GM23248 (cell line): Measurements from ENCODE around the gene AKAP12. TPM values are rescaled to one million over a fixed set of nuclear protein-coding genes. Genes with fewer than 3 reads are reported as not detected.

Experiments used
- DNase-seq: peaks from one replicate; pipeline ENCODE4 v3.0.0-alpha.2; 2015
- H2AFZ ChIP-seq: fragments of 200-600 bp; sonication (generic); 2 replicates; pipeline ENCODE4 v1.6.1; 2016; ENCODE audit warnings: antibody characterized with exemption
- H3F3A ChIP-seq: fragments of 200-600 bp; sonication (generic); 2 replicates; pipeline ENCODE4 v1.6.1; 2016; ENCODE audit warnings: mild to moderate bottlenecking, antibody characterized with exemption, mixed run types; ENCODE audit not compliant: insufficient read depth
- H3K27ac ChIP-seq: fragments of 200-600 bp; sonication (generic); 2 replicates; pipeline ENCODE4 v1.5.1; 2016; ENCODE audit warnings: mild to moderate bottlenecking
- H3K27me3 ChIP-seq: fragments of 200-600 bp; sonication (generic); replicated peaks from 2 replicates; pipeline ENCODE4 v1.6.1; 2016; ENCODE audit warnings: mild to moderate bottlenecking; ENCODE audit not compliant: insufficient read depth
- H3K36me3 ChIP-seq: fragments of 200-600 bp; sonication (generic); 2 replicates; pipeline ENCODE4 v1.6.1; 2016; ENCODE audit warnings: low read depth, mild to moderate bottlenecking
- H3K4me1 ChIP-seq: fragments of 200-600 bp; sonication (generic); 2 replicates; pipeline ENCODE4 v1.6.1; 2016; ENCODE audit warnings: mild to moderate bottlenecking; ENCODE audit not compliant: insufficient read depth
- H3K4me2 ChIP-seq: fragments of 200-600 bp; sonication (generic); one replicate; pipeline ENCODE4 v1.6.1; 2016; ENCODE audit warnings: mild to moderate bottlenecking; ENCODE audit not compliant: unreplicated experiment
- H3K4me3 ChIP-seq: fragments of 200-600 bp; sonication (generic); 2 replicates; pipeline ENCODE4 v1.5.1; 2016; ENCODE audit warnings: mild to moderate bottlenecking
- H3K79me2 ChIP-seq: fragments of 200-600 bp; sonication (generic); 2 replicates; pipeline ENCODE4 v1.6.1; 2016; ENCODE audit warnings: mild to moderate bottlenecking; ENCODE audit not compliant: insufficient read depth
- H3K9ac ChIP-seq: fragments of 200-600 bp; sonication (generic); 2 replicates; pipeline ENCODE4 v1.6.1; 2016; ENCODE audit warnings: mild to moderate bottlenecking
- H3K9me2 ChIP-seq: fragments of 200-600 bp; sonication (generic); 2 replicates; pipeline ENCODE4 v1.6.1; 2016; ENCODE audit warnings: mixed run types, mild to moderate bottlenecking, moderate library complexity; ENCODE audit not compliant: insufficient read depth
- H3K9me3 ChIP-seq: fragments of 200-600 bp; sonication (generic); one replicate; pipeline ENCODE4 v1.6.1; 2017; ENCODE audit warnings: low read depth
- H4K20me1 ChIP-seq: fragments of 200-600 bp; sonication (generic); 2 replicates; pipeline ENCODE4 v1.6.0; 2016; ENCODE audit not compliant: insufficient read depth
- EZH2 ChIP-seq: fragments of 200-600 bp; sonication (generic); IDR thresholded peaks from 2 replicates; pipeline ENCODE4 v1.6.1; 2018; ENCODE audit warnings: antibody characterized with exemption, mild to moderate bottlenecking; ENCODE audit not compliant: insufficient read depth, poor library complexity, severe bottlenecking
- EZH2phosphoT487 ChIP-seq: fragments of 200-600 bp; sonication (generic); IDR thresholded peaks from 2 replicates; pipeline ENCODE4 v1.6.1; 2018; ENCODE audit warnings: antibody characterized with exemption, moderate library complexity, mild to moderate bottlenecking, low read depth; ENCODE audit not compliant: insufficient read depth
- WGBS, 2 experiments: methylation state at CpG; one replicate each; pipeline ENCODE4 v1.1.6; 2015 to 2017; ENCODE audit warnings: low lambda C conversion rate in 2 of 2, low coverage in 1 of 2; ENCODE audit errors: missing lambda C conversion rate in 2 of 2; 5-methylcytosine and 5-hydroxymethylcytosine counted together
- in situ Hi-C: fragments of 300-500 bp; cut with MboI; formaldehyde crosslinking; loops from 2 replicates; pipeline ENCODE4 v1.15.0; 2020
- polyA plus RNA-seq: library from polyadenylated mRNA; unstranded; fragments of >200 nt; fragmentation: Nextera tagmentation; extraction: Ambion mirVana; gene quantifications from 2 replicates; pipeline ENCODE4 v1.2.1, GENCODE V29; 2016
- total RNA-seq: library from RNA; depleted of rRNA; stranded (reverse); fragments of >200 nt; shearing (Covaris generic); gene quantifications from 2 replicates; pipeline ENCODE4 v1.2.3, GENCODE V29; 2014

AKAP12 gene
- total and polyA plus RNA-seq, 2 experiments from 2014 or later: 15.7 to 24.6 TPM

DNA sequence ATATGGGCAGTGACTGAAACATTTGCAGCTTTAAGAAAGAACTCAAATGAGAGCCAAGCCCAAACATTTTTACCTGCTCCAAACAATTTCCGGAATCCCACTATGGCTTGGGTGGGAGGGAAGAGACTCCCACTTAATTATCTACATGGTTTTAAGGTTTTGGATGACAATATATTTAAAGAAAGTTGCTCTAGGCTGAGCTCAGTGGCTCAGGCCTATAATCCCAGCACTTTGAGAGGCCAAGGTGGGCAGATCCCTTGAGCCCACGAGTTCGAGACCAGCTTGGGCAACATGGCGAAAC is 9.5 kb upstream of the AKAP12 start:
- H4K20me1 ChIP-seq: no peaks in the 10 kb centered on the region
- H3K27ac ChIP-seq: no peak overlapping the region
- DNase-seq: no peak
- H2AFZ ChIP-seq: no peak overlapping the region
- H3K9me3 ChIP-seq: no peaks in the 10 kb centered on the region
- no peaks in the 10 kb centered on the region for H3K27me3 ChIP-seq
- H3K9me2 ChIP-seq: no peaks in the 10 kb centered on the region
- in situ Hi-C loops: no loop called here
- no peaks in the 10 kb centered on the region for H3K4me1 ChIP-seq
- no peak overlapping the region for H3K4me2 ChIP-seq
- H3K79me2 ChIP-seq: no peaks in the 10 kb centered on the region
- H3F3A ChIP-seq: no peaks in the 10 kb centered on the region
- no peak overlapping the region for H3K4me3 ChIP-seq
- 94% methylated on average over 4 of the region's 4 CpGs for WGBS, 2 experiments
- no peaks in the 10 kb centered on the region for H3K36me3 ChIP-seq
- H3K9ac ChIP-seq: no peak overlapping the region
- no peak for TF ChIP-seq EZH2phosphoT487

DNA sequence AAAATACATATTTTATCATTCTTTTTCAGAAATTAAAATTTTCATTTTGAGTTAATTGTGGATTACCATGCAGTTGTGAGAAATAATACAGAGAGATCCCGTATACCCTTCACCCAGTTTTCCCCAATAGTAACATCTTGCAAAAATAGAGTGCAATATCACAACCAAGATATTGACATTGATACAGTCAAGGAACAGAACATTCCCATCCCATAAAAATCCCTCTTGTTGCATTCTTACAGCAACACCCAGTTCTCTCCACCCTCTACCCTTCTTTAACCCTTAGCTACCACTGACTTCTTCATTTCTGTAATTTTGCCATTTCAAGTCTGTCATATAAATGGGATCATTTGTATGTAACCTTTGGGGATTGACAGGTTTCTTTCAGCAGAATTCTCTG is 6.9 kb upstream of the AKAP12 start:
- Histone ChIP-seq H3K27ac (no peak overlapping the region), H3K9me2 (no peaks in the 10 kb centered on the region), H3K4me1 (no peaks in the 10 kb centered on the region), H3K9me3 (no peaks in the 10 kb centered on the region), H3K4me3 (no peak overlapping the region), H3K4me2 (no peak overlapping the region), H3F3A (no peaks in the 10 kb centered on the region), H4K20me1 (no peaks in the 10 kb centered on the region), H2AFZ (no peak overlapping the region), H3K27me3 (no peaks in the 10 kb centered on the region), H3K9ac (no peak overlapping the region), H3K79me2 (no peaks in the 10 kb centered on the region), H3K36me3 (no peaks in the 10 kb centered on the region)
- 65 to 80% methylated on average over 1 of the region's 1 CpG for WGBS, 2 experiments
- TF ChIP-seq EZH2phosphoT487 (no peak), EZH2 (no peak)
- DNase-seq: no peak
- in situ Hi-C loops: no loop called here

DNA sequence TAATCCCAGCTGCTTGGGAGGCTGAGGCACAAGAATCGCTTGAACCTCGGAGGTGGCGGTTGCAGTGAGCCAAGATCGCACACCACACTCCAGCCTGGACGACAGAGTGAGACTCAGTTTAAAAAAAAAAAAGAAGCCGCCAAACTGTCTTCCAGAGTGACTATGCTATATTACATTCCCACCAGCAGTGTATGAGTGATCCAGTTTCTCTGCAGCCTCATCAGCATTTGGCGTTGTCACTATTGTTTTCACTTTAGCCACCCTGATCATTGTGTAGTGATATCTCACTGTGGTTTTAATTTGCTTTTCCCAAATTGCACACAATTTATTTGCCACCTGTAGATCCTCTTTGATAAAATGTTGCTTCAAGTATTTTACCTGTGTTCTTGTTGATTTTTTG is 6.0 kb upstream of the AKAP12 start:
- no peaks in the 10 kb centered on the region for H4K20me1 ChIP-seq
- H3K27ac ChIP-seq: no peak overlapping the region
- no peaks in the 10 kb centered on the region for H3K27me3 ChIP-seq
- no peak overlapping the region for H3K9ac ChIP-seq
- H3K4me2 ChIP-seq: no peak overlapping the region
- no peaks in the 10 kb centered on the region for H3K36me3 ChIP-seq
- TF ChIP-seq EZH2phosphoT487 (no peak), EZH2 (no peak)
- H3K4me1 ChIP-seq: no peaks in the 10 kb centered on the region
- no peak overlapping the region for H2AFZ ChIP-seq
- no peaks in the 10 kb centered on the region for H3K79me2 ChIP-seq
- WGBS, 2 experiments: 87 to 94% methylated on average over 7 of the region's 7 CpGs
- H3K9me2 ChIP-seq: no peaks in the 10 kb centered on the region
- H3K4me3 ChIP-seq: no peak overlapping the region
- in situ Hi-C loops: no loop called here
- no peaks in the 10 kb centered on the region for H3K9me3 ChIP-seq
- H3F3A ChIP-seq: no peaks in the 10 kb centered on the region; the same call in 1 of the 2 replicates
- DNase-seq: no peak

DNA sequence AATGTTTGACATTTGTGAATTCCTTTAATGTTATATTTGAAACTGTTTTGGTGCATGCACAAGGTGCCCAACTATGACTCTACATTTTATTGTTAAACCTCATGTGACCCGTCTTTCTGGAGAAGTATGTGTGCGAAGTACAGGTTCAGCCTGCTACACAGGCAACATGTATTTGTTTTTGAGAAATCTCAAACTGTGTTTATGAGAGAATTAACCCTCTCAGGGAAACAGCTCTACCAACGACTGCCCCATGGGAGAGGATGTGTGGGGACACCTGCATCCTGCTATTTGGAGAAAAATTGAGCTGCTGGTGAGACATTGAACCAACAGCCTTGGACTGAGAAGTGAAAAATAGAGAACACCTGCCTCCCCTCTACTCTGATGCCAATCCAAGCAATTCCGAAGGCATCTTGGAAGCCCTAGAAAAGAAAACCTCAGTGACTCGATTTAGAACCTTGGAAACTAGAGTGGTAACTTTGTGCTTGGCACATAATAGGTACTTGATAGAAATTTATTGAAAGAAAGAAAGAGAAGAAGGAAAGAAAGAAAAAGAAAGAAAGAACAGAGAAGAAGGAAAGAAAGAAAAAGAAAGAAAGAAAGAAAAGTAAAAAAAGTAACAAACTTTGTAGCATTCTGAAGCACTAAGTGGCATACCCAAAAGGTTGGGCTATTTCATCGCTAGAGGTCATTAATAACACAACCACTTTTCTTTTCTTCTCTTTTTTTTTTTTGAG is 2.9 kb upstream of the AKAP12 start:
- no peak for DNase-seq
- 89 to 90% methylated on average over 6 of the region's 6 CpGs for WGBS, 2 experiments
- Histone ChIP-seq H3K79me2 (no peaks in the 10 kb centered on the region), H3K36me3 (no peaks in the 10 kb centered on the region), H3K9me3 (no peaks in the 10 kb centered on the region), H4K20me1 (no peaks in the 10 kb centered on the region), H3K4me3 (no peak overlapping the region), H2AFZ (no peak overlapping the region), H3K27me3 (no peaks in the 10 kb centered on the region), H3F3A (peaks cover 8% of the 10 kb centered on the region; the same call in 1 of the 2 replicates), H3K4me1 (no peaks in the 10 kb centered on the region), H3K9ac (no peak overlapping the region), H3K27ac (no peak overlapping the region), H3K9me2 (no peaks in the 10 kb centered on the region), H3K4me2 (no peak overlapping the region)
- in situ Hi-C loops: no loop called here
- TF ChIP-seq EZH2 (no peak), EZH2phosphoT487 (no peak)
